HG03558 (cell line): ENCODE results near the gene MTCL1.

ENCODE experiments used
- ATAC-seq: cut with Tn5 transposase; IDR thresholded peaks from one replicate; pipeline ENCODE4 v1.9.1; 2021; ENCODE audit warnings: moderate number of reproducible peaks; ENCODE audit not compliant: unreplicated experiment; ENCODE audit errors: extremely low read depth

MTCL1 gene

GRCh38 chr18:8824846-8825245, 119.5 kb downstream of the MTCL1 start:
- no peak for ATAC-seq

GRCh38 chr18:8825273-8825672, 119.9 kb downstream of the MTCL1 start:
- ATAC-seq: no peak

- no peak for ATAC-seq
These were observed 120.5 kb downstream of the MTCL1 start for GRCh38 chr18:8825729-8826375.

GRCh38 chr18:8826514-8826913, 121.2 kb downstream of the MTCL1 start:
- no peak for ATAC-seq

GRCh38 chr18:8826971-8827370, 121.6 kb downstream of the MTCL1 start:
- ATAC-seq: no peak

GRCh38 chr18:8828300-8828699, 122.9 kb downstream of the MTCL1 start:
- ATAC-seq: no peak

GRCh38 chr18:8828798-8829197, 123.4 kb downstream of the MTCL1 start:
- no peak for ATAC-seq

GRCh38 chr18:8830067-8831060, 125.0 kb downstream of the MTCL1 start:
- no peak for ATAC-seq

- ATAC-seq: no peak
These were observed 125.8 kb downstream of the MTCL1 start for GRCh38 chr18:8831112-8831511.

- no peak for ATAC-seq
These were observed 126.2 kb downstream of the MTCL1 start for GRCh38 chr18:8831531-8831930.

GRCh38 chr18:8833480-8833879, 128.1 kb downstream of the MTCL1 start:
- no peak for ATAC-seq

GRCh38 chr18:8834881-8835280, 129.5 kb downstream of the MTCL1 start:
- no peak for ATAC-seq

GRCh38 chr18:8835521-8835953, 130.2 kb downstream of the MTCL1 start:
- no peak for ATAC-seq

- ATAC-seq: no peak
These were observed 133.9 kb downstream of the MTCL1 start for GRCh38 chr18:8839281-8839680.

- no peak for ATAC-seq
These were observed 136.6 kb downstream of the MTCL1 start for GRCh38 chr18:8841781-8842485.

GRCh38 chr18:8842506-8842905, 137.2 kb downstream of the MTCL1 start:
- ATAC-seq: no peak

- ATAC-seq: no peak
These were observed 137.6 kb downstream of the MTCL1 start for GRCh38 chr18:8843005-8843404.

GRCh38 chr18:8844721-8845148, 139.4 kb downstream of the MTCL1 start:
- ATAC-seq: no peak

- ATAC-seq: no peak
These were observed 140.2 kb downstream of the MTCL1 start for GRCh38 chr18:8845506-8845905.

GRCh38 chr18:8847066-8847755, 141.9 kb downstream of the MTCL1 start:
- ATAC-seq: no peak
